ENCODE results near the gene TMEM120A.
"Not testable (repeated sequence)": the region's sequence is repeated elsewhere in the genome, so short reads cannot be mapped to it uniquely, and the experiment has no call there.

Gene TMEM120A

DNA sequence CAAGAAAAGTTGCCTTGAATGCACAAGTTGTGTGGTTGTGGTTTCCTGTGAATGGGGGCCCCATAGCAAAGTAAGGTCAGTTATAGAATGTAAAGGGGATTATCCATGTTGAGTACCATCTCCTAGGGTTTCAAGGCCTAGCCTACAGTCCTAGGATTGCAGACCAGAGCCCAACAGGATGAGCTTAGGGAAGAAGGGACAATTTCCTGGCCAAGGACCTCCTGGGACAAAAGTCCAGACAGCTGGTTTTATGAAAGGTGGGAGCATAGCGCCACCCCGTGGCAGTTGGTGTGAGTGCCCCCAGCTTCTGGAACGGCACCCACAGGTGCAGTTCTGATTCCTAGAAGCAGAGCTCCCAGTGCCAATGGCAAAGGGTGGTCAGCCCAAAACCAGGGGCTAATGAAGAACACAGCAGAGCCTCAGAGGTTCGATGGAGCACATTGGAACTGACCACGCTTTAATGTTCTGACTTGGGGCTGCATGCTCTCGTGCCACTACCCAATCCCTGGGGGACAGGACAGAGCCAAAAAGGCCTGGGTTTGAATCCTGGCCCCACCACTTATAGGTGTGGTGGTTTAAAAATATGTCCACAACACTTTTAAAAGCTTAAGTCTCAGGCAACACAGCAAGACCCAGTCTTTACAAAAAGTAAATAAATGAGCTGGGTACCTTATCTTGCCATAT, 25.8 kb upstream of the TMEM120A start:
- TF ChIP-seq, protein P1, sequence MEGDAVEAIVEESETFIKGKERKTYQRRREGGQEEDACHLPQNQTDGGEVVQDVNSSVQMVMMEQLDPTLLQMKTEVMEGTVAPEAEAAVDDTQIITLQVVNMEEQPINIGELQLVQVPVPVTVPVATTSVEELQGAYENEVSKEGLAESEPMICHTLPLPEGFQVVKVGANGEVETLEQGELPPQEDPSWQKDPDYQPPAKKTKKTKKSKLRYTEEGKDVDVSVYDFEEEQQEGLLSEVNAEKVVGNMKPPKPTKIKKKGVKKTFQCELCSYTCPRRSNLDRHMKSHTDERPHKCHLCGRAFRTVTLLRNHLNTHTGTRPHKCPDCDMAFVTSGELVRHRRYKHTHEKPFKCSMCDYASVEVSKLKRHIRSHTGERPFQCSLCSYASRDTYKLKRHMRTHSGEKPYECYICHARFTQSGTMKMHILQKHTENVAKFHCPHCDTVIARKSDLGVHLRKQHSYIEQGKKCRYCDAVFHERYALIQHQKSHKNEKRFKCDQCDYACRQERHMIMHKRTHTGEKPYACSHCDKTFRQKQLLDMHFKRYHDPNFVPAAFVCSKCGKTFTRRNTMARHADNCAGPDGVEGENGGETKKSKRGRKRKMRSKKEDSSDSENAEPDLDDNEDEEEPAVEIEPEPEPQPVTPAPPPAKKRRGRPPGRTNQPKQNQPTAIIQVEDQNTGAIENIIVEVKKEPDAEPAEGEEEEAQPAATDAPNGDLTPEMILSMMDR (IDR thresholded peaks at IDR 0.05; ENCODE audit: low read depth, low read length): peak; percentile 85
- peak; percentile 73 to 75 for DNase-seq (ENCODE audit: low read depth in 2 of 2)

DNA sequence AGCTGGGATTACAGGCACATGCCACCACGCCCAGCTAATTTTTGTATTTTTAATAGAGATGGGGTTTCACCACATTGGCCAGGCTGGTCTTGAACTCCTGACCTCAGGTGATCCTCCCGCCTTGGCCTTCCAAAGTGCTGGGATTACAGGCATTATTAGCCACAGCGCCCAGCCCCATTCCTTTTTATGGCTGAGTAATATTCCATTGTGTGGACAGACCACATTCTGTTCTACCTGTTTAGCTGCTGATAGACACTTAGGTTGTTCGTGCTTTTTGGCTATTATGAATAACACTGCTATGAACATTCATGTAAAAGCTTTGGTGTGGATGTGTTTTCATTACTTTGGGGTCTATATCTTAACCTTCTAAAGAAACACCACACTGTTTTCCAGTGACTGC, 24.1 kb upstream of the TMEM120A start:
- DNase-seq (ENCODE audit: low read depth in 2 of 2); H3K4me3 ChIP-seq (replicated peaks in 1 of 2; ENCODE audit: low read depth in 2 of 2, low read length in 2 of 2): not testable (repeated sequence)

More for the DNA sequence above, 25.8 kb upstream of the TMEM120A start:
- H3K4me3 ChIP-seq (replicated peaks in 1 of 2; ENCODE audit: low read depth in 2 of 2, low read length in 2 of 2): no peak overlapping the region

DNA sequence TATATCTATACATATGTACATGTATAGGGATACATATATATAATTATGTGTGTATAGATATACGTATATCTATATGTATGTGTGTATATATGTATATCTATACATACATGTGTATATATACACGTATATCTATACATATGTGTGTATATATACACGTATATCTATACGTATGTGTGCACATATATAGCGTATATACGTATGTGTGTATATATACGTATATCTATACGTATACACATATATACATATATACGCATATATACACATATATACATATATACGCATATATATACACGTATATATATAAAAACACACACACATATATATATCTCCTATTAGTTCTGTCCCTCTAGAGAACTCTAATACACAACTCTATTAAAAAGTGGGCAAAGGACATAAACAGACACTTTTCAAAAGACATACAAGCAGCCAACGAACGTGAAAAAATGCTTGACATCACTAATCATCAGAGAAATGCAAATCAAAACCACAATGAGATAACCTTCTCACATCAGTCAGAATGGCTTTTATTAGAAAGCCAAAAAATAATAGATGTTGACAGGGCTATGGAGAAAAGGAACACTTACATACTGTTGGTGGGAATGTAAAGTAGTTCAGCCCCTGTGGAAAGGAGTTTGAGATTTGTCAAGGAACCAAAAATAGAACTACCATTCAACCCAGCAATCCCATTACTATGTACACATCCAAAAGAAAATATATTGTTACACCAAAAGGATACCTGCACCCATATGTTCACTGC, 22.0 kb upstream of the TMEM120A start:
- DNase-seq (ENCODE audit: low read depth in 2 of 2): peak in 1 of 2 donors; percentile 76
- TF ChIP-seq, protein P1 (IDR thresholded peaks at IDR 0.05; ENCODE audit: low read depth, low read length): no peak
- no peak overlapping the region for H3K4me3 ChIP-seq (replicated peaks in 1 of 2; ENCODE audit: low read depth in 2 of 2, low read length in 2 of 2)

DNA sequence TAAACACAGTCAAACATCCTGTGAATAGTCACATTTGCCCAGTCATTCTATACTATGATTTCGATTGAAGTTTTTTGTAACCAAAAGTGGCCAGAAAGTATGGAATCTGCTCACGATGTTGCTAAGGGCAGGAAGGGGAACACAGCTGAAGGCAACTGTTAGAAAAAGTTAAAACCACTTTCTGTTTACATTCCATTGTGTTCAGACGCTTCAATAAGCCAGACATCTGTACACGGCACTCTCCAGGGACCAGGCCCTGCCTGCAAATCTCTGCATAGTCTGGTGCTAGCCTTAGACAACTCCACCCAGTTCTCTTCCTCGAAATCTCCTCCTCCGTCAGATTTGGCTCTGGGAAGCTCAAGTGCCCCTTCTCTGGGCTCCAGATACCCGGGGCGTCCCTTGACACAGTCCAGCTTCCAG, 17.1 kb upstream of the TMEM120A start:
- TF ChIP-seq, protein P1 (IDR thresholded peaks at IDR 0.05; ENCODE audit: low read depth, low read length): no peak
- H3K4me3 ChIP-seq (replicated peaks in 1 of 2; ENCODE audit: low read depth in 2 of 2, low read length in 2 of 2): no peak overlapping the region
- peak; percentile 88 to 89 for DNase-seq (ENCODE audit: low read depth in 2 of 2)

DNA sequence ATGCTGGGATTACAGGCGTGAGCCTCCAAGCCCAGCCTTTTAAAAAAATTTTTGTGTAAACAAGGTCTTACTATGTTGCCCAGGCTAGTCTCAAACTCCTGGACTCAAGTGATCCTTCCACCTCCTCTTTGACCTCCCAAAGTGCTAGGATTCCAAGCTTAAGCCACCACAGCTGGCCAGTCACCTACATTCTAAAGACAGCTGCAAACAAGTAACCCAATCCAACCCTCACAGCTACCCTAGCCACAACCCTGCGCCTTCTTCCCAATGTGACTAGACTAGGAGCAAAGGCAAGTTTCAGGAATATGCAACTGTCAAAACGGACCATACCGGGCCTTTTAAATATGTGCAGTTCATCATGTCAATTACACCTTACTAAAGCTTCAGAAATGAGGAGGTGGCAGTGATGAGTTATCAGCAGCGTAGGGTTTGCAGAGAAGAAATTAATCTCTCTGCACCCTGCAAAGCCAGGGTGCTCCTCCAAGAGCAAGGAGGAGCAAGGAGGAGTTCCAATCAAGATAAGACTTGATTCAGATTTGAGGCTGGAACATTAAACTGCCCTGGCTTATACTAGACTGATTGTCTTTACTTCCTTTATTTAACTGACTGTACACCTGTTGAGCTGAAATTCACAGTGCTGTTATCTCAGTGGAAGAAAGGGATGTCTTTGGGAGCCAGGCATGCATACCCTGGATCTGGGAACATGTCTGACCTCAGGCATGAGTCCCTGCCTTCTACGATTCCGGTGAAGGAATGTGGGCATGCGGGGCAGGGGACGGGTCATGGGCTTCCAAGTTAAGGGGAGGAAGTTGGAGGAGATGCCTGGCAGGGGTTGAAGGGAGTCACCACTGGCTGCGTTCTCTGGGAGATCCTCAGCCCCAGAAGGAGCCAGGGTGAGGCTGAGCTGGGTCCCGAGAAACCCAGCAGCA, 15.5 kb upstream of the TMEM120A start:
- no peak overlapping the region for H3K4me3 ChIP-seq (replicated peaks in 1 of 2; ENCODE audit: low read depth in 2 of 2, low read length in 2 of 2)
- TF ChIP-seq, protein P1 (IDR thresholded peaks at IDR 0.05; ENCODE audit: low read depth, low read length): no peak
- no peak for DNase-seq (ENCODE audit: low read depth in 2 of 2)

DNA sequence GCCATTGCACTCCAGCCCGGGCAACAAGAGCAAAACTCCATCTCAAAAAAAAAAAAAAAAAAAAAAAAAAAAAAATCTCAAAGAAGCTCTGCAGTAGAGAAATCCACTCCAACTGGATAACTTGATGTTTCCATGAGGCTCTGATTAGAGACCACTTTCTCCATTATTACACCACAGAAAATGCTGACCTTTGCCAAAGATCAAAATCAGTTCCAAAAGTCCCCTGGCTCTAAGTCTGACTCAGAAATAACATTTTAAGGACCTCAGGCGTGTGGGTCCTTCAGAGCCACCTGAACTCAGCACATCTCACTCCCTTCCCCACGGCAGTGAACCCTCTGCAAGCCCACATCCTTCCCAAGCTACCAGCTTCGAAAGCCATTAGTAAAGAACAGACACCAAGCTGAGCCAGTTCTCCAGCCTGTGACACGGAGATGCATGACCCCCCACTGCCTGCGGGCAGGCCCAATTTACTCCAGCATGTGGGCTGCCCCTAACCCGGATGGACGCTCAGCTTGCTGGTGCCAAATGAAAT, 13.8 kb upstream of the TMEM120A start:
- no peak for DNase-seq (ENCODE audit: low read depth in 2 of 2)
- TF ChIP-seq, protein P1 (IDR thresholded peaks at IDR 0.05; ENCODE audit: low read depth, low read length): no peak
- H3K4me3 ChIP-seq (replicated peaks in 1 of 2; ENCODE audit: low read depth in 2 of 2, low read length in 2 of 2): no peak overlapping the region

DNA sequence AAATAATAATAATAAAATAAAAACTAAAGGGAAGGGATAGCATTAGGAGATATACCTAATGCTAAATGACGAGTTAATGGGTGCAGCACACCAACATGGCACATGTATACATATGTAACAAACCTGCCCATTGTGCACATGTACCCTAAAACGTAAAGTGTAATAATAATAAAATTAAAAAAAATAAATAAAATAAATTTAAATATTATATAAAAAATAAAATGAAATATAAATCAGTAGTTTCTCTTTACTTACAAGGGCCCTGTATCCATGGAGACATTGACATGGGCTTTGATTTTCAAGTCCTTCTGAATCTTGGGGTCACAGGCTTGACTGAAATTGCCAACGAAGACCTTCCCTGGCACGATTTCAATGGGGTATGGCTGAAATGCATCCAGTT, 10.6 kb upstream of the TMEM120A start:
- DNase-seq (ENCODE audit: low read depth in 2 of 2): not testable (repeated sequence)

More for the DNA sequence above, 10.6 kb upstream of the TMEM120A start:
- not testable (repeated sequence) for H3K4me3 ChIP-seq (replicated peaks in 1 of 2; ENCODE audit: low read depth in 2 of 2, low read length in 2 of 2)

All from cardiac fibroblast (primary cell).